H1 (cell line): ENCODE data around the gene BAZ1B. TPM values are rescaled to one million over a fixed set of nuclear protein-coding genes. Genes with fewer than 3 reads are reported as not detected.

Experiments used
- CTCF ChIA-PET: fragments of 300-600 bp; sonication (Branson Sonifier 250); formaldehyde crosslinking; loops from one replicate; lab custom pipeline; 2021; ENCODE audit not compliant: partially characterized antibody; lab: Charles Lee
- POLR2A ChIA-PET: fragments of 300-600 bp; sonication (Branson Sonifier 250); formaldehyde crosslinking; loops from one replicate; lab custom pipeline; 2021; ENCODE audit warnings: inconsistent platforms; ENCODE audit not compliant: partially characterized antibody; lab: Charles Lee
- DNase-seq, 2 experiments: peaks; one replicate each; pipeline versions ENCODE4 v3.0.0 to v3.0.0-alpha.2; 2010 to 2022; ENCODE audit warnings: low spot score in 2 of 2, low read depth in 1 of 2, mixed read lengths in 1 of 2
- FAIRE-seq: peaks from 2 replicates; lab custom pipeline; 2011; peaks lifted over from hg19 to GRCh38; lab: Jason Lieb, UNC
- H2AFZ ChIP-seq: 2 replicates; pipeline ENCODE4 v1.8.1; 2012; ENCODE audit warnings: low read length, inconsistent platforms
- H2AK5ac ChIP-seq: 2 replicates; pipeline ENCODE4 v1.6.1; 2013; ENCODE audit warnings: low read depth, low read length
- H2BK120ac ChIP-seq: replicated peaks from 2 replicates; pipeline ENCODE3; 2013; ENCODE audit warnings: low read depth, low read length, inconsistent platforms
- H2BK12ac ChIP-seq: 2 replicates; pipeline ENCODE4 v1.6.1; 2013; ENCODE audit warnings: low read depth, low read length
- H2BK15ac ChIP-seq: 2 replicates; pipeline ENCODE4 v1.6.1; 2013; ENCODE audit warnings: low read length
- H2BK20ac ChIP-seq: 2 replicates; pipeline ENCODE4 v1.6.1; 2013; ENCODE audit warnings: low read length
- H2BK5ac ChIP-seq: 2 replicates; pipeline ENCODE4 v1.6.1; 2013; ENCODE audit warnings: low read depth, low read length
- H3K14ac ChIP-seq: 2 replicates; pipeline ENCODE4 v1.6.1; 2013; ENCODE audit warnings: inconsistent platforms; ENCODE audit not compliant: insufficient read length
- H3K18ac ChIP-seq: 2 replicates; pipeline ENCODE4 v1.6.1; 2013; ENCODE audit warnings: low read length; ENCODE audit errors: extremely low read depth
- H3K23ac ChIP-seq: 2 replicates; pipeline ENCODE4 v1.6.1; 2013; ENCODE audit warnings: inconsistent platforms; ENCODE audit not compliant: insufficient read length
- H3K23me2 ChIP-seq: 2 replicates; pipeline ENCODE4 v1.6.1; 2013; ENCODE audit warnings: low read depth, low read length
- H3K27ac ChIP-seq: 2 replicates; pipeline ENCODE4 v1.6.1; 2011; ENCODE audit warnings: low read depth, low read length, inconsistent platforms
- H3K27me3 ChIP-seq, 4 experiments: replicated peaks in 1 of 4; 1 replicate in 1 of 4; 2 replicates in 3 of 4; pipeline versions ENCODE4 v1.6.1 to v1.8.1; 2011 to 2013; ENCODE audit warnings: low read length in 3 of 4, mild to moderate bottlenecking in 3 of 4, inconsistent platforms in 2 of 4, mixed read lengths in 2 of 4, moderate library complexity in 1 of 4; ENCODE audit not compliant: control insufficient read depth in 3 of 4, insufficient read depth in 3 of 4; ENCODE audit errors: extremely low read depth in 1 of 4
- H3K36me3 ChIP-seq, 4 experiments: 2 replicates each; pipeline versions ENCODE4 v1.6.1 to v1.8.1; 2011 to 2013; ENCODE audit warnings: mild to moderate bottlenecking in 4 of 4, low read length in 3 of 4, moderate library complexity in 2 of 4, control low read depth in 1 of 4, inconsistent platforms in 1 of 4; ENCODE audit not compliant: insufficient read depth in 4 of 4, control insufficient read depth in 2 of 4
- H3K4ac ChIP-seq: replicated peaks from 2 replicates; pipeline ENCODE3; 2013; ENCODE audit warnings: low read length, low read depth, mixed read lengths, inconsistent platforms; ENCODE audit not compliant: insufficient read length
- H3K4me1 ChIP-seq, 4 experiments: replicated peaks in 1 of 4; 1 replicate in 1 of 4; 2 replicates in 3 of 4; pipeline versions ENCODE4 v1.6.1 to v1.8.1; 2011 to 2013; ENCODE audit warnings: low read length in 3 of 4, inconsistent platforms in 2 of 4, mixed read lengths in 1 of 4; ENCODE audit not compliant: insufficient read depth in 4 of 4, control insufficient read depth in 3 of 4
- H3K4me2 ChIP-seq, 2 experiments: 2 replicates each; pipeline versions ENCODE4 v1.6.1 to v1.8.1; 2011 to 2013; ENCODE audit warnings: low read depth in 2 of 2, low read length in 2 of 2, control low read depth in 1 of 2, inconsistent platforms in 1 of 2, mild to moderate bottlenecking in 1 of 2; ENCODE audit not compliant: insufficient read depth in 1 of 2
- H3K4me3 ChIP-seq, 4 experiments: fragments of 200-600, 300-600 bp in 1 of 4; sonication (generic), shearing (Covaris generic), sonication (Bioruptor Twin) in 1 of 4; 2 replicates each; pipeline versions ENCODE4 v1.5.1 to v1.8.1; 2011 to 2016; ENCODE audit warnings: low read length in 4 of 4, low read depth in 3 of 4, control low read depth in 2 of 4, inconsistent platforms in 2 of 4, mild to moderate bottlenecking in 2 of 4, mixed read lengths in 1 of 4, moderate library complexity in 1 of 4; ENCODE audit not compliant: insufficient read depth in 2 of 4; ENCODE audit errors: extremely low read depth in 1 of 4
- H3K56ac ChIP-seq: replicated peaks from 2 replicates; pipeline ENCODE3; 2013; ENCODE audit warnings: low read depth, mild to moderate bottlenecking, mixed read lengths, low read length, inconsistent platforms; ENCODE audit not compliant: insufficient read length
- H3K79me1 ChIP-seq: 2 replicates; pipeline ENCODE4 v1.6.1; 2013; ENCODE audit warnings: low read depth, low read length, control low read depth
- H3K79me2 ChIP-seq, 2 experiments: 2 replicates each; pipeline versions ENCODE4 v1.6.1 to v1.8.1; 2012 to 2013; ENCODE audit warnings: low read length in 2 of 2, mild to moderate bottlenecking in 2 of 2, inconsistent platforms in 1 of 2; ENCODE audit not compliant: insufficient read depth in 2 of 2, control insufficient read depth in 1 of 2
- H3K9ac ChIP-seq, 4 experiments: replicated peaks in 1 of 4; 1 replicate in 1 of 4; 2 replicates in 3 of 4; pipeline versions ENCODE4 v1.6.1 to v1.8.1; 2011 to 2013; ENCODE audit warnings: low read depth in 3 of 4, low read length in 3 of 4, control low read depth in 2 of 4, mild to moderate bottlenecking in 2 of 4, moderate library complexity in 2 of 4, inconsistent platforms in 1 of 4; ENCODE audit errors: extremely low read depth in 1 of 4
- H3K9me3 ChIP-seq, 2 experiments: 2 replicates each; pipeline versions ENCODE4 v1.6.1 to v1.8.1; 2012 to 2013; ENCODE audit warnings: mild to moderate bottlenecking in 2 of 2, moderate library complexity in 2 of 2, control low read depth in 1 of 2, inconsistent platforms in 1 of 2, low read depth in 1 of 2, low read length in 1 of 2, mixed read lengths in 1 of 2; ENCODE audit not compliant: insufficient read depth in 2 of 2
- H4K20me1 ChIP-seq, 2 experiments: replicated peaks in 1 of 2; 2 replicates each; pipeline versions ENCODE3 to v1.8.1; 2011 to 2013; ENCODE audit warnings: inconsistent platforms in 2 of 2, low read length in 2 of 2, mild to moderate bottlenecking in 1 of 2; ENCODE audit not compliant: insufficient read depth in 2 of 2, control insufficient read depth in 1 of 2
- H4K5ac ChIP-seq: 2 replicates; pipeline ENCODE4 v1.6.1; 2013; ENCODE audit warnings: low read length, low read depth, mixed read lengths, inconsistent platforms; ENCODE audit not compliant: insufficient read length
- H4K8ac ChIP-seq: 2 replicates; pipeline ENCODE4 v1.8.0; 2013; ENCODE audit warnings: mild to moderate bottlenecking, moderate library complexity, low read length, inconsistent platforms; ENCODE audit not compliant: insufficient read depth; ENCODE audit errors: extremely low read depth
- H4K91ac ChIP-seq: replicated peaks from 2 replicates; pipeline ENCODE3; 2013; ENCODE audit warnings: low read length, mixed read lengths, inconsistent platforms; ENCODE audit not compliant: insufficient read length
- CREB1 ChIP-seq: IDR thresholded peaks from 2 replicates; pipeline ENCODE4 v1.6.1; 2012; ENCODE audit warnings: inconsistent platforms
- ZNF274 ChIP-seq: IDR thresholded peaks from 2 replicates; pipeline ENCODE4 v1.7.0; 2012; ENCODE audit warnings: low read length, borderline replicate concordance; ENCODE audit errors: extremely low read depth
- WGBS, 2 experiments: shearing (Covaris generic) in 1 of 2; methylation state at CpG; one replicate each; pipeline versions ENCODE4 v1.1.6 to v1.1.7; 2013 to 2015; ENCODE audit warnings: low lambda C conversion rate in 2 of 2, mixed read lengths in 2 of 2, inconsistent platforms in 1 of 2, low coverage in 1 of 2, missing lambda C conversion rate in 1 of 2; ENCODE audit not compliant: insufficient replicate concordance in 2 of 2, insufficient coverage in 1 of 2, insufficient read length in 1 of 2; ENCODE audit errors: extremely low coverage in 1 of 2, missing lambda C conversion rate in 1 of 2; 5-methylcytosine and 5-hydroxymethylcytosine counted together
- polyA plus RNA-seq, 7 experiments: library from polyadenylated mRNA; depleted of rRNA in 3 of 7; stranded (reverse) in 5 of 7; unstranded in 2 of 7; fragments of >200 nt in 5 of 7; fragments of 200-250 nt in 2 of 7; gene quantifications; 1 replicate in 5 of 7; 2 replicates in 1 of 7; 4 replicates in 1 of 7; pipeline versions ENCODE4 v1.2.1 to v1.2.3, GENCODE V29; 2011 to 2013; ENCODE audit warnings: missing spikeins in 2 of 7, mixed read lengths in 2 of 7
- total RNA-seq: library from RNA; stranded (reverse); fragmentation: NEBNext Ultra II Directional; extraction: Animal tissue kit (Norgen Biotek cat#: 25700); gene quantifications from 2 replicates; pipeline ENCODE4 v1.2.1, GENCODE V29; 2021

Gene BAZ1B
- total and polyA plus RNA-seq, 2 of the 8 experiments (the other 6 are each of a cell fraction or from before 2014, with no cell fraction given): 21.0 to 86.8 TPM

DNA sequence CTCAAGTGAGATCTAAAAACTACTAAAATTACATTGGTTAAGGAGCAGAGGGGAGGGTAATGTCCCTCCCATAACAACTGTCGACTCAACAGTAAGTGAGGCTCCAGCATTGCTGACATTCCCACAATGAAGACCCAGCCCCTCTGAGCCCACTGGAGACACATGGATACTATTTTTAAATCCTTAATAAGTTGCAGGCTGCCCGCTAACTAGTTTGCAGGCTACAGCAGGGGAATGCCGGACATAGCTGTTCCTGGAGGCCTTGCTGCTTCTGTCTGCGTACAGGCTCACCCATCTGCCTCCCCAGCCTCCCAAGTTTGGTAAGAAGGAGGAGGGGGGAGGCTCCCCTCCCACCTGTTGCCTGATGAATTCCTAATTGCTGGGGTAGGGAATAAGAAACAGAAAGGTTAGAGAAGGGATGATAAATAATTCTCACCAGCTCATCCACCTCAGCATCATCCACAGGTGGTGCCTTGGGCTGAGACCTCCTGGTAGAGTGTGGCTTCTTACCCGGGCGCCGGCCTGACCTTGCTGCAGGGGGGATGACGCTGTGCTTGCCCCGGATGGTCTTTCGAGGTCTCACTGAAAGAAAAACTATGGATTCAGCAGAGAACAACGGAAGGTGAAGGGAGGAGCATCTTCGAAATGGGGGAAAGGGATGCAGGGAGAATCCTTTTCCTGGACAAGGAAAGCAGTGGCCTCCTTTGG is 78.4 kb downstream of the BAZ1B start:
- CTCF ChIA-PET: interaction anchor here (0.6 to 3.6 kb wide), 4 partner anchors 9 to 185 kb away, joined by 3 to 26 read pairs (median 3); no protein-coding TSS in a partner anchor
- FAIRE-seq: no peak

More for the DNA sequence above, 78.4 kb downstream of the BAZ1B start:
- no peak overlapping the region for H4K8ac ChIP-seq
- no peaks in the 10 kb centered on the region; the same call in 1 of the 2 replicates for H3K23me2 ChIP-seq
- H2AK5ac ChIP-seq: no peak overlapping the region
- H2AFZ ChIP-seq: no peak overlapping the region
- TF ChIP-seq CREB1 (no peak), ZNF274 (no peak)
- H2BK12ac ChIP-seq: no peak overlapping the region
- H3K36me3 ChIP-seq: peaks cover 59 to 92% (median 72%) of the 10 kb centered on the region in 4 experiments
- peaks cover 2 to 13% of the 10 kb centered on the region in 2 experiments for H4K20me1 ChIP-seq
- H3K79me2 ChIP-seq: no peaks in the 10 kb centered on the region; a peak in 1 of 4 replicates
- H3K9ac ChIP-seq: no peak overlapping the region
- no peaks in the 10 kb centered on the region for H3K9me3 ChIP-seq
- no peak overlapping the region for H3K18ac ChIP-seq
- WGBS, 2 experiments: 92% methylated on average over 12 of the region's 12 CpGs; no CpG with 5 or more reads in 1 of the 2 experiments
- no peak overlapping the region for H2BK5ac ChIP-seq
- H2BK15ac ChIP-seq: no peak overlapping the region
- no peak overlapping the region for H3K4ac ChIP-seq
- H3K4me1 ChIP-seq: no peaks in the 10 kb centered on the region
- H3K79me1 ChIP-seq: no peaks in the 10 kb centered on the region
- H3K56ac ChIP-seq: no peak overlapping the region
- POLR2A ChIA-PET: interaction anchor here (0.5 kb wide), 1 partner anchor 26 kb away, joined by 4 read pairs; no protein-coding TSS in a partner anchor
- no peak overlapping the region for H3K4me2 ChIP-seq
- no peak overlapping the region for H2BK120ac ChIP-seq
- no peak overlapping the region for H3K14ac ChIP-seq
- no peak overlapping the region for H3K23ac ChIP-seq
- no peaks in the 10 kb centered on the region for H3K27me3 ChIP-seq
- no peak overlapping the region for H3K27ac ChIP-seq
- H3K4me3 ChIP-seq: no peak overlapping the region
- H2BK20ac ChIP-seq: no peak overlapping the region
- no peak for DNase-seq
- no peak overlapping the region for H4K5ac ChIP-seq
- H4K91ac ChIP-seq: no peak overlapping the region
